Activated T-cell treated with anti-CD3 and anti-CD28 coated beads for 48 hours (primary cell): ENCODE data around the gene EIF6.
"Not testable (repeated sequence)": the region's sequence is repeated elsewhere in the genome, so short reads cannot be mapped to it uniquely, and the experiment has no call there.

Experiments
- DNase-seq: peaks from one replicate; pipeline ENCODE4 v3.0.0-alpha.2; 2020; ENCODE audit warnings: low read depth

EIF6 gene

GRCh38 chr20:35277531-35278395 lies 6.8 kb downstream of the EIF6 start, which contains the start of gene MMP24OS:
MMP24OS (minus strand) TSS chr20:35278122; CDS start chr20:35277929, 193 bp downstream.
- peak; percentile 90 for DNase-seq

GRCh38 chr20:35277127-35277526 lies 7.4 kb downstream of the EIF6 start:
- no peak for DNase-seq

- no peak for DNase-seq
Measured at GRCh38 chr20:35276408-35276807, 8.2 kb downstream of the EIF6 start.

- no peak for DNase-seq
Measured at GRCh38 chr20:35275741-35276251, 8.8 kb downstream of the EIF6 start.

- DNase-seq, result no peak
Measured at GRCh38 chr20:35274172-35275092, 10.1 kb downstream of the EIF6 start.

GRCh38 chr20:35273449-35274171 lies 11.0 kb downstream of the EIF6 start:
- no peak for DNase-seq

GRCh38 chr20:35271904-35272303 lies 12.7 kb downstream of the EIF6 start:
- DNase-seq, result no peak

- no peak for DNase-seq
Measured at GRCh38 chr20:35271073-35271882, 13.3 kb downstream of the EIF6 start.

- no peak for DNase-seq
Measured at GRCh38 chr20:35270021-35270902, 14.3 kb downstream of the EIF6 start.

GRCh38 chr20:35269055-35269781 lies 15.4 kb downstream of the EIF6 start:
- peak; percentile 34 for DNase-seq

GRCh38 chr20:35267092-35267491 lies 17.5 kb downstream of the EIF6 start:
- no peak for DNase-seq

- no peak for DNase-seq
Measured at GRCh38 chr20:35264755-35265154, 19.8 kb downstream of the EIF6 start.

GRCh38 chr20:35263532-35264341 lies 20.8 kb downstream of the EIF6 start:
- DNase-seq, result no peak

GRCh38 chr20:35262731-35263531 lies 21.6 kb downstream of the EIF6 start:
- DNase-seq, result not testable (repeated sequence)

GRCh38 chr20:35262321-35262720 lies 22.3 kb downstream of the EIF6 start:
- not testable (repeated sequence) for DNase-seq

- no peak for DNase-seq
Measured at GRCh38 chr20:35260426-35260825, 24.1 kb downstream of the EIF6 start.

GRCh38 chr20:35257175-35257909 lies 27.2 kb downstream of the EIF6 start:
- no peak for DNase-seq
